Mucosa of rectum (tissue), 2 donors: ENCODE measurements around the gene RYR3.

Experiments used
- H3K27ac ChIP-seq, 2 donors: one replicate each; pipeline ENCODE4 v1.7.0; 2013; ENCODE audit warnings: inconsistent platforms in 2 of 2, low read depth in 2 of 2, low read length in 2 of 2
- H3K27me3 ChIP-seq, 2 donors: one replicate each; pipeline ENCODE4 v1.7.0; 2013; ENCODE audit warnings: low read length in 2 of 2; ENCODE audit not compliant: control insufficient read depth in 2 of 2, insufficient read depth in 2 of 2
- H3K36me3 ChIP-seq, 2 donors: one replicate each; pipeline ENCODE4 v1.7.0; 2013; ENCODE audit warnings: low read length in 2 of 2; ENCODE audit not compliant: control insufficient read depth in 2 of 2, insufficient read depth in 2 of 2
- H3K4me1 ChIP-seq, 2 donors: one replicate each; pipeline ENCODE4 v1.7.0; 2013; ENCODE audit warnings: low read length in 2 of 2, mild to moderate bottlenecking in 1 of 2; ENCODE audit not compliant: control insufficient read depth in 2 of 2, insufficient read depth in 2 of 2
- H3K4me3 ChIP-seq, 2 donors: one replicate each; pipeline ENCODE4 v1.7.0; 2013; ENCODE audit warnings: low read length in 2 of 2
- H3K9ac ChIP-seq, 2 donors: one replicate each; pipeline ENCODE4 v1.7.0; 2013; ENCODE audit warnings: low read length in 2 of 2, low read depth in 1 of 2, mild to moderate bottlenecking in 1 of 2
- H3K9me3 ChIP-seq, 2 donors: one replicate each; pipeline ENCODE4 v1.7.0; 2013; ENCODE audit warnings: low read length in 2 of 2; ENCODE audit not compliant: control insufficient read depth in 2 of 2
- donor health status: healthy.
- donor health status: Normal muscosa, but diverticular disease.

Gene RYR3

GRCh38 chr15:33344530-33344929 is 33.8 kb downstream of the RYR3 start:
- Histone ChIP-seq H3K36me3 (no peaks in the 10 kb centered on the region), H3K9ac (no peak overlapping the region), H3K4me3 (no peak overlapping the region)

GRCh38 chr15:33354411-33354810 is 43.6 kb downstream of the RYR3 start:
- Histone ChIP-seq H3K36me3 (no peaks in the 10 kb centered on the region), H3K9ac (no peak overlapping the region), H3K27ac (no peak overlapping the region), H3K9me3 (no peaks in the 10 kb centered on the region), H3K4me1 (no peaks in the 10 kb centered on the region), H3K27me3 (no peaks in the 10 kb centered on the region), H3K4me3 (no peak overlapping the region)

More at GRCh38 chr15:33344530-33344929, 33.8 kb downstream of the RYR3 start:
- no peaks in the 10 kb centered on the region for H3K27me3 ChIP-seq
- no peaks in the 10 kb centered on the region for H3K4me1 ChIP-seq
- H3K9me3 ChIP-seq, result no peaks in the 10 kb centered on the region
- no peak overlapping the region for H3K27ac ChIP-seq

- H3K27ac ChIP-seq, result no peak overlapping the region
- no peak overlapping the region for H3K9ac ChIP-seq
- H3K4me3 ChIP-seq, result no peak overlapping the region
- H3K27me3 ChIP-seq, result no peaks in the 10 kb centered on the region
- H3K36me3 ChIP-seq, result no peaks in the 10 kb centered on the region
- no peaks in the 10 kb centered on the region for H3K9me3 ChIP-seq
- no peaks in the 10 kb centered on the region for H3K4me1 ChIP-seq
Observed at GRCh38 chr15:33357845-33358244, 47.1 kb downstream of the RYR3 start.

GRCh38 chr15:33358306-33358705 is 47.5 kb downstream of the RYR3 start:
- Histone ChIP-seq H3K4me1 (no peaks in the 10 kb centered on the region), H3K9ac (no peak overlapping the region), H3K36me3 (no peaks in the 10 kb centered on the region), H3K27me3 (no peaks in the 10 kb centered on the region), H3K27ac (no peak overlapping the region), H3K4me3 (no peak overlapping the region), H3K9me3 (no peaks in the 10 kb centered on the region)

DNA sequence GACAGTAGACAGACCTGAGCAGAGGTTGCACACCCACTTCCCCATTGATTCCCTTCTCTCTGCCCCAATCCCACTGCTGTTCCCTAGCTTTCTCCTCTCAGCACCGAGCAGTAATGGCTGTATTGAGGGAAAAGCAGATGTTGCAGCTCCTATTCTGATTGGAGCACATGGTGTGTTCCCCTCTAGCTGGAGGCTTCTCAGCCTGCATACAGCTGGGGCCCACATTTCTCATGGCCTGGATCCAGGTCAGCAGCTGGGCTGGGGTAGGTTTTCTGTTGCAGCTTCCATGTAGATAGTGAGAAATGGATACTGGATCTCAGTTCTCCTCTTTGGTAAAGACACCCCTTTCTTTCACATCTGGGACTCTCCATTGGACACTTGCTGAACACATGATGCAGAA is 50.1 kb downstream of the RYR3 start:
- H3K9ac ChIP-seq, result no peak overlapping the region
- no peak overlapping the region for H3K27ac ChIP-seq
- H3K4me3 ChIP-seq, result no peak overlapping the region
- H3K9me3 ChIP-seq, result no peaks in the 10 kb centered on the region
- H3K36me3 ChIP-seq, result no peaks in the 10 kb centered on the region
- no peaks in the 10 kb centered on the region for H3K4me1 ChIP-seq
- H3K27me3 ChIP-seq, result no peaks in the 10 kb centered on the region

DNA sequence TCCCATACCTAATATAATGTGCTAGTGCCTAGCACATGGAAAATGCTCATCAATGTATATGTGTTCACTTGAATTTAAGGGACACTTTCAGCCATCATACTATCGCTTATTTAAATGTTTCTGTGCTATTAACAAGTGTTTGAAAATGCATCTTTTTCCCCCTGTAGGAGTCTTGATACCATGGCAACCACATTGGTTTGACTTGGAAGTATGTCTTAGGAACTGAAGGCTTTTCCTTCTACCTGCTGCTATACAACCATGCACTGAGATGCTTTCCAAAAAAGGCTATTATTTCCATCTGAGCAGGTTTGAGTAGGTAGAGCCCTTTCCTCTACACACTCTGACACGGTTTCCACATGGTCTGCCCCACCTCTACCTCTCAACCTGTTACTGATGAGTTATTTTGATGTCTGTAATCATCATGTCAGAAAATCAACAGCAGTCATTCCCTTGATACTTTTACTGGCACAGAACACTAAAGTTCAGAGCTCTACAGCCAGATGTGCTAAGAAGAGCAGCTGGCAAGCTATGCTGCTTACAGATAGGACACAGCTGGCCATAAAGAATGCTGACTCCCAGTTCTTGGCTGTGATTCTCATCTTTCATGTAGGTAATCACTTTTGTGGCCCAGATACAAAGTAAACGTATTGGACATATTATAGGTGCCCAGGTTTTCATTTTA is 59.3 kb downstream of the RYR3 start:
- Histone ChIP-seq H3K4me3 (no peak overlapping the region), H3K36me3 (no peaks in the 10 kb centered on the region), H3K27me3 (no peaks in the 10 kb centered on the region), H3K9ac (no peak overlapping the region), H3K27ac (no peak overlapping the region), H3K4me1 (no peaks in the 10 kb centered on the region), H3K9me3 (no peaks in the 10 kb centered on the region)

- no peak overlapping the region for H3K27ac ChIP-seq
- H3K36me3 ChIP-seq, result no peaks in the 10 kb centered on the region
- H3K4me3 ChIP-seq, result no peak overlapping the region
- H3K9ac ChIP-seq, result no peak overlapping the region
- no peaks in the 10 kb centered on the region for H3K27me3 ChIP-seq
- no peaks in the 10 kb centered on the region for H3K4me1 ChIP-seq
- no peaks in the 10 kb centered on the region for H3K9me3 ChIP-seq
Observed at GRCh38 chr15:33370623-33371020, 59.9 kb downstream of the RYR3 start.

GRCh38 chr15:33371159-33371558 is 60.4 kb downstream of the RYR3 start:
- H3K36me3 ChIP-seq, result no peaks in the 10 kb centered on the region
- no peaks in the 10 kb centered on the region for H3K4me1 ChIP-seq
- H3K9me3 ChIP-seq, result no peaks in the 10 kb centered on the region
- H3K27ac ChIP-seq, result no peak overlapping the region
- no peak overlapping the region for H3K4me3 ChIP-seq
- H3K27me3 ChIP-seq, result no peaks in the 10 kb centered on the region
- H3K9ac ChIP-seq, result no peak overlapping the region

GRCh38 chr15:33374226-33374914 is 63.6 kb downstream of the RYR3 start:
- Histone ChIP-seq H3K27ac (no peak overlapping the region), H3K9me3 (no peaks in the 10 kb centered on the region), H3K4me3 (no peak overlapping the region), H3K36me3 (no peaks in the 10 kb centered on the region), H3K4me1 (no peaks in the 10 kb centered on the region), H3K9ac (no peak overlapping the region), H3K27me3 (no peaks in the 10 kb centered on the region)

- Histone ChIP-seq H3K27ac (no peak overlapping the region), H3K27me3 (no peaks in the 10 kb centered on the region), H3K4me3 (no peak overlapping the region), H3K9me3 (no peaks in the 10 kb centered on the region), H3K36me3 (no peaks in the 10 kb centered on the region), H3K4me1 (no peaks in the 10 kb centered on the region), H3K9ac (no peak overlapping the region)
Observed at GRCh38 chr15:33375236-33375635, 64.5 kb downstream of the RYR3 start.
